ENCODE results near the gene TRIM8.

TRIM8 gene

DNA sequence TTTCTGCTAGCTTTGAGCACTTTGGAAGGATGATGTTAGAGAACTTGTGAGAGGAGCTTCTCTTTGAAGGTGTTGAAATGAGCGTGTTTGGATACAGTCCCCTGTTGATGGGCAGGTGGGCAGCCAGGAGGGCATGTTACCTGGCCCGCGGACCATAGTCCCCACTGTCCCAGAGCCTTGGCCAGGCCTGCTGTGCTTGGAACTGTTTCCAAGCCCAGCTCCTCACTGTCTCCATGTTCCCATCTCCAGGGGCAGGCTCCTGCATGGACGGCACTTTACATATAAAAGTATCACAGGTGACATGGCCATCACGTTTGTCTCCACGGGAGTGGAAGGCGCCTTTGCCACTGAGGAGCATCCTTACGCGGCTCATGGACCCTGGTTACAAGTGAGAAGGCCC, 27.2 kb upstream of the TRIM8 start:
- DNase-seq (ENCODE audit: extremely low read depth, insufficient read length) = no peak
- TF ChIP-seq, protein P1, sequence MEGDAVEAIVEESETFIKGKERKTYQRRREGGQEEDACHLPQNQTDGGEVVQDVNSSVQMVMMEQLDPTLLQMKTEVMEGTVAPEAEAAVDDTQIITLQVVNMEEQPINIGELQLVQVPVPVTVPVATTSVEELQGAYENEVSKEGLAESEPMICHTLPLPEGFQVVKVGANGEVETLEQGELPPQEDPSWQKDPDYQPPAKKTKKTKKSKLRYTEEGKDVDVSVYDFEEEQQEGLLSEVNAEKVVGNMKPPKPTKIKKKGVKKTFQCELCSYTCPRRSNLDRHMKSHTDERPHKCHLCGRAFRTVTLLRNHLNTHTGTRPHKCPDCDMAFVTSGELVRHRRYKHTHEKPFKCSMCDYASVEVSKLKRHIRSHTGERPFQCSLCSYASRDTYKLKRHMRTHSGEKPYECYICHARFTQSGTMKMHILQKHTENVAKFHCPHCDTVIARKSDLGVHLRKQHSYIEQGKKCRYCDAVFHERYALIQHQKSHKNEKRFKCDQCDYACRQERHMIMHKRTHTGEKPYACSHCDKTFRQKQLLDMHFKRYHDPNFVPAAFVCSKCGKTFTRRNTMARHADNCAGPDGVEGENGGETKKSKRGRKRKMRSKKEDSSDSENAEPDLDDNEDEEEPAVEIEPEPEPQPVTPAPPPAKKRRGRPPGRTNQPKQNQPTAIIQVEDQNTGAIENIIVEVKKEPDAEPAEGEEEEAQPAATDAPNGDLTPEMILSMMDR (IDR thresholded peaks at IDR 0.05; ENCODE audit: insufficient read depth, low read length, poor library complexity, severe bottlenecking) = no peak
- no peaks in the 10 kb centered on the region for H3K27me3 ChIP-seq (replicated peaks; ENCODE audit: control insufficient read depth, insufficient read depth, low read length)
- no peak overlapping the region for H3K4me3 ChIP-seq (replicated peaks; ENCODE audit: low read depth, low read length)
- peaks cover 8% of the 10 kb centered on the region for H3K36me3 ChIP-seq (ENCODE audit: control insufficient read depth, insufficient read depth, low read length)

DNA sequence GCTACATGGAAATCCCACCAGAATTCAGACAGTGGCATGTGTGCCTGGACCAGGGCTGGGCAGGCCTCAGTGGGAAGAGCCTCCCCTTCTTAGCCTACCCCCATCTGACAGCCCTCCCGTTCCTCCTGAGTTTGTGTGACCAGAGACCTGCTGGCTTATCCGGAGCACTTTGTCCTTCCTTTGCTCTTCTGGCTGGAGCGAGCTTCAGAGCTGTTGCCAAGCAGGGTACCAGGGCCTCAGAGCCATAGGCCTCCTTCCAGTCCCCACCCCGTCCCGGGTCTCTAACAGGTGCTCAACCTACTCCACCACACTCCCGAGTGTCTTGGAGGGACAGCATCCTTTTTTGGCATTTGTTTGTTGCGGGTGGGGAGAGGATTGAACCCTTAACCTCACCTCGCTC, 26.5 kb upstream of the TRIM8 start:
- DNase-seq (ENCODE audit: extremely low read depth, insufficient read length) = no peak
- Histone ChIP-seq H3K27me3 (replicated peaks; ENCODE audit: control insufficient read depth, insufficient read depth, low read length) (no peaks in the 10 kb centered on the region), H3K4me3 (replicated peaks; ENCODE audit: low read depth, low read length) (no peak overlapping the region), H3K36me3 (ENCODE audit: control insufficient read depth, insufficient read depth, low read length) (peaks cover 8% of the 10 kb centered on the region)
- TF ChIP-seq, protein P1 (IDR thresholded peaks at IDR 0.05; ENCODE audit: insufficient read depth, low read length, poor library complexity, severe bottlenecking) = no peak

DNA sequence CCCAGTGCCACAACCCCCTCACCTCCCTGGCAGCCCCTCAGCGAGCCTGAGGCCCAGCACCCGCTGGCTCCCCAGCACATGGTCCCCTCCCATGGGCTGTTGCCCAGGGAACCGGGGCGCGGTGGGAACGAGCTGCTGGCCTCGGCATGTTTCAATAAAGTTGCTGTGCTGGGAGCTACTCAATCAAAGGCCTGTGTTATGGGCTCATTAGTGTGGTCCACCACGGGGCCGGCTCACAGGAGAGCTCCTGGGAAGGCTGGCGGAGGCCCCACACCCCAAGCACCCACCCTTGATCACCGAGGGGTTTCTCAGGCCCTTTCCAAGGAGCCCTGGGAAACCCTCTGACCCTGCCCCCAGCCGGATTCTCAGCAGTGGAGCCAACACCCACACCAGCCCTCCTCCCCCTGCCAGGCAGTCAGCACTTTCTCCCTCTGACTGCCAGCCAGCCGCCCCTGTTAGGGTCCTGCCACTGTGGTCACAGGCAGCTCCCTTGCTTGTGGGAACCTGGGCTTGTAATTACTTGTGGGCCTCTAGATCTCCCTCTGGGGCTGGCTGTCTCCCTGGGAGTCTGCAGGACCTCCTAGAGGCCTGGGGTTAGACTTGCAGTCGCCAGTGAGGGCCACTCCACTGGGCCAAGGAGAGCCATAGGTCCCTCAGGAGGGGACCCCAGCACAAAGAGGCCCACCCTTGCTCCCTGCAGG, 24.8 kb upstream of the TRIM8 start:
- TF ChIP-seq, protein P1 (IDR thresholded peaks at IDR 0.05; ENCODE audit: insufficient read depth, low read length, poor library complexity, severe bottlenecking) = no peak
- no peak for DNase-seq (ENCODE audit: extremely low read depth, insufficient read length)
- Histone ChIP-seq H3K4me3 (replicated peaks; ENCODE audit: low read depth, low read length) (no peak overlapping the region), H3K36me3 (ENCODE audit: control insufficient read depth, insufficient read depth, low read length) (peaks cover 8% of the 10 kb centered on the region), H3K27me3 (replicated peaks; ENCODE audit: control insufficient read depth, insufficient read depth, low read length) (no peaks in the 10 kb centered on the region)

DNA sequence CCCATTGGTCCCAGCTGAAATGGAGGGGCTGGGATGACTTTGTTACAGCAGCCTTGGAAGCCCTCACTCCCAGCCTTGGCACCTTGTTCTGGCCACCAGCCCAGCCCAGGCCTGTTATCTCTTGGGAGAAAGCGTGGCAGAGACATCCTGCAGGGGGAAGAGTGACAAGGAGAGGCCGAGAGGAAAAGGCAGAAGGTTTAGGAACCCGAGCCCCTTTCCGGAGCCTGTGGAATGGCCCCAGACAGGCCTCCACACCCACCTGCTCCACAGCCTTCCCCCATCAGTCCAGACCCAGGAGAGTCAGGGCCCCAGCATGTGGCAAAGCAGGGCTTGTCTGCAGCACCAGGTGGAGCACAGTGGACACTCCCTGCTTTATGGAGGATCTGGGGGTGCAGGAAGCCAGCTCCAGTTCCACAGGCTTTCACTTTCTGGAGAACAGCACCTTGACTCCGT, 24.1 kb upstream of the TRIM8 start:
- H3K4me3 ChIP-seq (replicated peaks; ENCODE audit: low read depth, low read length) = no peak overlapping the region
- DNase-seq (ENCODE audit: extremely low read depth, insufficient read length) = no peak
- H3K36me3 ChIP-seq (ENCODE audit: control insufficient read depth, insufficient read depth, low read length) = peaks cover 8% of the 10 kb centered on the region
- H3K27me3 ChIP-seq (replicated peaks; ENCODE audit: control insufficient read depth, insufficient read depth, low read length) = no peaks in the 10 kb centered on the region
- TF ChIP-seq, protein P1 (IDR thresholded peaks at IDR 0.05; ENCODE audit: insufficient read depth, low read length, poor library complexity, severe bottlenecking) = no peak

DNA sequence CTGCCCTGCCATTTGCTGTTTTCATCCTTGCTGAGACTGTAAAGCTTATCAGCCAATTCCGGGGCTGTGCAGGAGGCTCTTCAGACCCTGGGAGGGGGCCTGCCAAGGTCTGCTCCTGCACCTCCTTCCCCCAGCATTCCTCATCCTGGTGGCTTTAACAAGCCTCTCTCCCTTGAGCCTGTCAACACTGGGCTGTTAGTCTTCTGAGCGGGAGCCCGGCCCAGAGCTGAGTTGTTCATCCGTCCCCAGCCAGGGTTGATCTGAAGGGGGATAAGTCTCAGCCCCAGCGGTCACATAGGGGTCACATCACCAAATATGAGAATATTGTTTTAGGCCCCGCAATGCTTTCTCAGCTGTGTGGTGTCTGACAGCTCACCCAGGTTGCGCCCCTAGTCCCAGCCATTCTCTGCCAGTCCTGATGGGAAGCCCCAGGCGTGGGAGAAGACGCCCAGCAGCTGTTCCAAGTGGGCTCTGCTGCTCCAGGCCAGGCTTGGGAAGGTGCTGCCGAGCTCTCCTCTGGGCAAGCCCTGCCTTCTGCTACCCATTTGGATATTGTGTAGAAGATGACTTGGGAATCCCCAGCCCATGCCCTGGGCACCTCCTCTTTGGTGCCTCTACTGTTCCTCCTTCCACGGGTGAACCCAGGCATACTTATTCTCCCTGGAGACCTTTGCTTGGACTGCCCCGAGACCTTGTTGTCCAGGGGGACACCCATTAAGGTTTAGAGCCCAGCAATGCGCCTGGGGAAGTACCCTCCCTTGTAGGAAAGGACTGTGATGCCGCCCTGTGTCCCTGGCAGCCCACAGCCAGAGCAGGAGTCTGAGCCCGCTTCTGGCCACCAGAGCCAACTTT, 23.5 kb upstream of the TRIM8 start:
- TF ChIP-seq, protein P1 (IDR thresholded peaks at IDR 0.05; ENCODE audit: insufficient read depth, low read length, poor library complexity, severe bottlenecking) = no peak
- Histone ChIP-seq H3K27me3 (replicated peaks; ENCODE audit: control insufficient read depth, insufficient read depth, low read length) (no peaks in the 10 kb centered on the region), H3K4me3 (replicated peaks; ENCODE audit: low read depth, low read length) (no peak overlapping the region), H3K36me3 (ENCODE audit: control insufficient read depth, insufficient read depth, low read length) (peaks cover 3% of the 10 kb centered on the region)
- DNase-seq (ENCODE audit: extremely low read depth, insufficient read length) = no peak
